ENCODE data around the gene FNDC10. TPM values are rescaled to one million over a fixed set of nuclear protein-coding genes. Genes with fewer than 3 reads are reported as not detected.

FNDC10 gene
- total and polyA plus RNA-seq, 2 experiments from 2014 or later = 3.1 to 9.8 TPM

DNA sequence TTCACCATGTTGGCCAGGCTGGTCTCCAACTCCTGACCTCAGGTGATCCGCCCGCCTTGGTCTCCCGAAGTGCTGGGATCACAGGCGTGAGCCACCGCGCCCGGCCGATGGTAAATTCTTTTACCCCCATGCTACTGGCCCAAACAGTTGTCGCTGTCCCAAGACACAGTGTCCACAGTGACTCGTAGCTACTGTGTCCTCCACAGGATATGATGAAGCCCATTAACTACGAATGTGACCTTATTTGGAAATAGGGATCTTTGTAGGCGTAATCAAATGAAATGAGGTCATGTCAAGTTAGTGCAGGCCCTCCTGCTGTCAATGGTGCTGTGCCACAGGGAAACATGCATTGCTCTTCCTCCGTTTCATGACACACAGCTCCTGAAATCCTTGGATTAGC is 8.5 kb downstream of the FNDC10 start:
- no peak overlapping the region for H3K9ac ChIP-seq
- no peak overlapping the region for H3K4me3 ChIP-seq
- no peak overlapping the region for H3K4me2 ChIP-seq (ENCODE audit: unreplicated experiment)
- H3K9me3 ChIP-seq (ENCODE audit: low read depth) = no peaks in the 10 kb centered on the region
- peaks cover 9% of the 10 kb centered on the region; the same call in 1 of the 2 replicates for H3K27me3 ChIP-seq (replicated peaks; ENCODE audit: insufficient read depth)
- H3K4me1 ChIP-seq (ENCODE audit: insufficient read depth) = no peaks in the 10 kb centered on the region
- no peaks in the 10 kb centered on the region for H4K20me1 ChIP-seq (ENCODE audit: insufficient read depth)
- TF ChIP-seq EZH2 (IDR thresholded peaks at IDR 0.05; ENCODE audit: insufficient read depth, poor library complexity, severe bottlenecking) (no peak), EZH2phosphoT487 (IDR thresholded peaks at IDR 0.05; ENCODE audit: insufficient read depth, low read depth) (no peak)
- no peaks in the 10 kb centered on the region for H3K79me2 ChIP-seq (ENCODE audit: insufficient read depth)
- WGBS, 2 experiments (ENCODE audit: low coverage in 1 of 2, low lambda C conversion rate in 2 of 2, missing lambda C conversion rate in 2 of 2) = 88 to 89% methylated on average over 13 of the region's 13 CpGs
- H3K27ac ChIP-seq = no peak overlapping the region
- in situ Hi-C loops (cut with MboI) = no loop called here
- DNase-seq = peak; percentile 45
- no peaks in the 10 kb centered on the region for H3K36me3 ChIP-seq (ENCODE audit: low read depth)
- H2AFZ ChIP-seq = no peak overlapping the region
- no peaks in the 10 kb centered on the region for H3F3A ChIP-seq (ENCODE audit: insufficient read depth)
- H3K9me2 ChIP-seq (ENCODE audit: insufficient read depth) = no peaks in the 10 kb centered on the region

DNA sequence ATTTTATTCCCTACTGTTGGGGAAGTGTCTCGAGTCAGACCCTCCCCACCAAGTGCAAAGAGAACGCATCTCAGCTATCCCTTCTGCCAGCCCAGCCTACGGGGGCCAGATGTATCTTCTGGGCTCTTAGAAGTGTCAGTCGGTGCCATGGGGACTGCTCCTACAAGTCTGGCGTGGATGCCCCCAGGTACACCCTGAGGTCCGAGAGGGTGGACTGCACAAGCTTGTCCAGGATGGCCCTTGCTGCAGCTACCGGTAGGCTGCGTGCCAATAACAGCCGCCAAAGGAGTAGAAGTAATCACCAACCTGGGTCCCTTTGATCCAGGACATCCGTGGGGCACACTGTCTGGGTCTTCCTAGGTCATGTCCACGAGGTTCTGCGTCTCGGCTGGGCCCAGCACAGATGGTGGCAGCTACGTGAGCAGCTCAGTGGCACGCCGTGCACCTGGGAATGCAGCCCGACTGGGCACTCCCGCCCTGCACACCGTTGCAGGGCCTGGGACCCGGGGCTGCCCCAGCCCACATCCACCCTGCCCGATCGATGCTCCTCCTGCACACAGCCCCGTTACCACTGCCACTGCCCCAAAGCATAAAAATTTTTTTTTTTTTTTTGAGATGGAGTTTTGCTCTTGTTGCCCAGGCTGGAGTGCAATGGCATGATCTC is 16.5 kb downstream of the FNDC10 start:
- Histone ChIP-seq H3K9ac (no peak overlapping the region), H3K9me3 (ENCODE audit: low read depth) (no peaks in the 10 kb centered on the region), H3K36me3 (ENCODE audit: low read depth) (no peaks in the 10 kb centered on the region), H3K4me1 (ENCODE audit: insufficient read depth) (no peaks in the 10 kb centered on the region), H2AFZ (no peak overlapping the region), H3K79me2 (ENCODE audit: insufficient read depth) (no peaks in the 10 kb centered on the region), H3K27me3 (replicated peaks; ENCODE audit: insufficient read depth) (peaks cover 23% of the 10 kb centered on the region), H3F3A (ENCODE audit: insufficient read depth) (no peaks in the 10 kb centered on the region), H3K9me2 (ENCODE audit: insufficient read depth) (no peaks in the 10 kb centered on the region), H4K20me1 (ENCODE audit: insufficient read depth) (no peaks in the 10 kb centered on the region), H3K4me2 (ENCODE audit: unreplicated experiment) (no peak overlapping the region), H3K27ac (no peak overlapping the region), H3K4me3 (no peak overlapping the region)
- no peak for DNase-seq
- TF ChIP-seq EZH2 (IDR thresholded peaks at IDR 0.05; ENCODE audit: insufficient read depth, poor library complexity, severe bottlenecking) (no peak), EZH2phosphoT487 (IDR thresholded peaks at IDR 0.05; ENCODE audit: insufficient read depth, low read depth) (no peak)
- WGBS, 2 experiments (ENCODE audit: low coverage in 1 of 2, low lambda C conversion rate in 2 of 2, missing lambda C conversion rate in 2 of 2) = 70 to 71% methylated on average over 21 to 23 of the region's 23 CpGs
- in situ Hi-C loops (cut with MboI) = no loop called here

GRCh38 chr1:1582585-1583346 is 17.2 kb downstream of the FNDC10 start:
- Histone ChIP-seq H3K79me2 (ENCODE audit: insufficient read depth) (no peaks in the 10 kb centered on the region), H4K20me1 (ENCODE audit: insufficient read depth) (no peaks in the 10 kb centered on the region), H3K27me3 (replicated peaks; ENCODE audit: insufficient read depth) (peaks cover 23% of the 10 kb centered on the region), H3K9me3 (ENCODE audit: low read depth) (no peaks in the 10 kb centered on the region), H3K4me2 (ENCODE audit: unreplicated experiment) (no peak overlapping the region), H3K27ac (no peak overlapping the region), H3K9ac (no peak overlapping the region), H3F3A (ENCODE audit: insufficient read depth) (no peaks in the 10 kb centered on the region), H3K4me1 (ENCODE audit: insufficient read depth) (no peaks in the 10 kb centered on the region), H3K36me3 (ENCODE audit: low read depth) (no peaks in the 10 kb centered on the region), H3K9me2 (ENCODE audit: insufficient read depth) (no peaks in the 10 kb centered on the region), H3K4me3 (no peak overlapping the region), H2AFZ (no peak overlapping the region)
- no peak for DNase-seq
- in situ Hi-C loops (cut with MboI) = no loop called here
- 64 to 67% methylated on average over 9 of the region's 9 CpGs for WGBS, 2 experiments (ENCODE audit: low coverage in 1 of 2, low lambda C conversion rate in 2 of 2, missing lambda C conversion rate in 2 of 2)
- TF ChIP-seq EZH2phosphoT487 (IDR thresholded peaks at IDR 0.05; ENCODE audit: insufficient read depth, low read depth) = no peak
- no peak for TF ChIP-seq EZH2 (IDR thresholded peaks at IDR 0.05; ENCODE audit: insufficient read depth, poor library complexity, severe bottlenecking)

- H3K27me3 ChIP-seq (replicated peaks; ENCODE audit: insufficient read depth) = peaks cover 23% of the 10 kb centered on the region
- H3K4me2 ChIP-seq (ENCODE audit: unreplicated experiment) = no peak overlapping the region
- in situ Hi-C loops (cut with MboI) = no loop called here
- no peak for DNase-seq
- peaks cover 11% of the 10 kb centered on the region for H3K4me1 ChIP-seq (ENCODE audit: insufficient read depth)
- H4K20me1 ChIP-seq (ENCODE audit: insufficient read depth) = no peaks in the 10 kb centered on the region
- H3K9me3 ChIP-seq (ENCODE audit: low read depth) = no peaks in the 10 kb centered on the region
- H3F3A ChIP-seq (ENCODE audit: insufficient read depth) = peaks cover 18% of the 10 kb centered on the region; the same call in 1 of the 2 replicates
- no peaks in the 10 kb centered on the region for H3K36me3 ChIP-seq (ENCODE audit: low read depth)
- TF ChIP-seq EZH2 (IDR thresholded peaks at IDR 0.05; ENCODE audit: insufficient read depth, poor library complexity, severe bottlenecking) (no peak), EZH2phosphoT487 (IDR thresholded peaks at IDR 0.05; ENCODE audit: insufficient read depth, low read depth) (no peak)
- H3K9ac ChIP-seq = no peak overlapping the region
- WGBS, 2 experiments (ENCODE audit: low coverage in 1 of 2, low lambda C conversion rate in 2 of 2, missing lambda C conversion rate in 2 of 2) = 78 to 87% methylated on average over 13 of the region's 13 CpGs
- no peak overlapping the region for H2AFZ ChIP-seq
- no peak overlapping the region for H3K27ac ChIP-seq
- peaks cover 10% of the 10 kb centered on the region for H3K79me2 ChIP-seq (ENCODE audit: insufficient read depth)
- no peak overlapping the region for H3K4me3 ChIP-seq
- H3K9me2 ChIP-seq (ENCODE audit: insufficient read depth) = no peaks in the 10 kb centered on the region
Measured at GRCh38 chr1:1578371-1578940, 21.5 kb downstream of the FNDC10 start.

Measured in GM23248 (cell line).